Midbrain (tissue), 1 donor: ENCODE results near the gene GBX1.

ENCODE experiments used
- DNase-seq: peaks from one replicate; lab custom pipeline; 2025; lab: John Stamatoyannopoulos, UW

GBX1 gene

DNA sequence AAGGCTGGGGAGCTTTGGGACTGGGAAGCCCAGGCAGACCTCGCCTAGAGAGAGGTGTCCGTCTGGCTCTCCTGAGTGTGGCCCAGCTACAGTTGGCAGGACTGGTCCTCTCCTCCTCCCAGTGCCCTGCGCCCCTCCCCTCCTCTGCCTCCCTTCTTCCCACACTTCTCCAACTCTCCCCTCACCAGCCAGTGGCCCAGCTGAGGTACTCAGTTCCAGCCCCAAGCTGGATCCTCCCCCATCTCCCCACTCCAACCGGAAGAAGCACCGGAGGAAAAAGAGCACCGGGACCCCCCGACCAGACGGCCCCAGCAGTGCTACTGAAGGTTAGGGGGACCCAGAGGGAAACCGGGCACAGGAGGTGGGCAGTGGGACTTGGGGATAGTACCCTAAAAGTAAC lies 27.7 kb downstream of the GBX1 start:
- no peak for DNase-seq

DNA sequence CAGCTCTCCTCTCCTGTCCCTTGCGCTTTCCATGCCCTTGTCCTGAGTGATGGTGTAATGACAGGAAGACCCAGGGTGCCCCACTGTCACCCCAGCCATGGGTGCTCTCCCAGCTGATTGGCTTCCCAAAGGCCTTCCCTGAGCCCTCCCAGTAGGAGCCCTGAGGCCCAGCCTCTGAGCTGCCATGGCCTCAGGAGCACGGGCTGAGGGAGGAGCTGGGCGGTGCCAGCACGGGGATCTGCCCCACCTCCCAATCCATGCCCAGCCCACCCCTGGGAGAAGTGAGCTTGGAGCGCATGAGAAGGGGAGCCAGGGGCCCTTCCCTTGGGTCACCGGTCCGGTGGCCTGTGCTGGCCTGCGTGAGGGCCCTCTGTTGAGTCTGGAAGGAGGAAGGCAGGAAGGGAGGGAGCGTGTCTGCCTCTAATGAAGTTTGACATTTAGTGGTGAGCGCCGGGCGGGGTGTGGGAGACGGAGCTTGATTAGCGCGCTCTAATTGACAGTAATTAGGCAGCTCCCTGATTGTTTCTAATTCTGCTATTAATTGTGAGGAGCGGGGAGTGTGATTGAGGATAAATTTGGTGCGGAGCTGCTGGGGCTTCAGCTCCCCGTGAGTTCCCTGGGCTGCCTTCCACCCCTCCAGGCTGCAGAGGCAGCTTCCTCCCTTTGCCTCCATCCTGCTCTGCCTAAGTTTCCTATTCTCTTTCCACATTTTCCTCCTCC lies 28.3 kb downstream of the GBX1 start:
- DNase-seq, result no peak

DNA sequence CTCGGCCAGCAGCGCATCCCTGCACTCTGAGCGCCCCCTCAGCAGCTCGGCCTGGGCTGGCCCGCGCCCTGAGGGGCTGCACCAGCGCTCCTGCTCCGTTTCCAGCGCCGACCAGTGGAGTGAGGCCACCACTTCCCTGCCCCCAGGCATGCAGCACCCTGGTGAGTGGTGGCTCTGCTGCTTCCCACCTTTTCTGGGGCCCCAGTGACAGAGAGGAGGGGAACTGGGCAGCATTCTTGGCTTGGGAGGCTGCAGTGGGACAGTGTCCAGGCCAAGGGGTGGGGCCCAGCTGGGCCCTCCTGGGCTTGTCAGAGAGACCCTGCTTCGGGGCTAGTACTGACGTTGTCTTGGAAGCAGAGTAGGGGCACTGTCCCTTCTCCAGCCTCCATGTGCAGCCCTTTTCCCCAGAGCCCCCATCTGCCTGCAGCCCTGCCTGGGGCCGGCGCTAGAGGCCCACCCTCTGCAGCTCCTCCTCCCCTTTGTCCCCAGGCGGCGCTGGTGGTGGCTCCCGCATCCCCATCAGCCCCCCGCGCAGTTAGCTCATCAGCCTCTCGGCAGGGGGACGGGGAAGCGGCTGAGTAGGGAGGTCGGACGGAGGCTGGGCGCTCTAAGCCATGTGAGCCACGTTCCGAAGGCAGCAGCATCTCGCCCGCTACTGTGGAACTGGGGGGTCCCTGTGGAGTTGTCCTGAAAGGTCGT lies 29.2 kb downstream of the GBX1 start:
- no peak for DNase-seq

DNA sequence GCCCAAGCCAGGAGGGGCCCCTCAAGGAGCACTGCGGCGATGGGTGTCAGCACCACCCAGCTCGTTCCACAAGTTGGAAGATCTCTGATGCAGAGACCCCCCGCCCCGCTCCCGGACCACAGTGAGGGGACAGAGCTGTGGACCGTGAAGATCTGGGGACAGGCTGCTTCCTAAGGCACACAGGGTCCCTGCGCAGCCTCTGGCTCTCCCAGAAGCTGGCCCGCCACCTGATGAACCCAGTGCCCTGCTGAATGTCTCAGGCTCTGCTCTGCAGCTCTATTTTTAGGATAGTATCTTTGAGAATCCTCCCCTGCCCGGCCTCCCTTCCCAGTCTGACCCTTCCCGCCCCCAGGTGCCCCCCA lies 29.7 kb downstream of the GBX1 start:
- no peak for DNase-seq

DNA sequence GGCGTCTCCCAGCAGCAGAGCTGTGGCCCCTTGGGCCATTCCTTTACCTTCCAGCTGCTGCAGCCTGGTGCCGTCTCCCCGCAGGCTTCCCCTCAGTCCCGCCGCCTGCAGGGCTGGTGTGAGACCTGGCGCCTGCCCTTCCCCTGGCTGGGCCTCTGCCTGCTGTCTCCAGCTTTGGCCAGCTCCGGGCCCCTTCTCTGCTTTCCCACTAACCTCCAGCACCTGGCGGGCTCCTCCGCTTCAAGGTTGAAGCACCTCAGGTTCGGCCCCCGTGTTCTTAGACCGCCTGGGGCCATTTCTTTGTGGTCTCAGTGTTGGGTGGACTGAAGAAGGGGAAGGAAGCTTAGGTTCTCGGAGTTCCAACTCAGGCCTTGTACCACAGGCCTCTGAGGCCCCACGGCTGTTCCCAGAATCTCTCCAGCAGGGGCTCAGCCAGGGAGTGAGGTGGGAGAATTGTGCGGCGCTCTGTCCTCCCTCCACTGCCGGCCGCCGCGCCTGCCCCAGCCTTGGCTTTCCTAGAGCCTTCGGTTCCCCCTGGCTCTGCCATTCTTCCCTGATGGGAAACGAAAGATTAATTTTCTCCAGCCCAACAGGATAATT lies 30.3 kb downstream of the GBX1 start:
- DNase-seq, result no peak

DNA sequence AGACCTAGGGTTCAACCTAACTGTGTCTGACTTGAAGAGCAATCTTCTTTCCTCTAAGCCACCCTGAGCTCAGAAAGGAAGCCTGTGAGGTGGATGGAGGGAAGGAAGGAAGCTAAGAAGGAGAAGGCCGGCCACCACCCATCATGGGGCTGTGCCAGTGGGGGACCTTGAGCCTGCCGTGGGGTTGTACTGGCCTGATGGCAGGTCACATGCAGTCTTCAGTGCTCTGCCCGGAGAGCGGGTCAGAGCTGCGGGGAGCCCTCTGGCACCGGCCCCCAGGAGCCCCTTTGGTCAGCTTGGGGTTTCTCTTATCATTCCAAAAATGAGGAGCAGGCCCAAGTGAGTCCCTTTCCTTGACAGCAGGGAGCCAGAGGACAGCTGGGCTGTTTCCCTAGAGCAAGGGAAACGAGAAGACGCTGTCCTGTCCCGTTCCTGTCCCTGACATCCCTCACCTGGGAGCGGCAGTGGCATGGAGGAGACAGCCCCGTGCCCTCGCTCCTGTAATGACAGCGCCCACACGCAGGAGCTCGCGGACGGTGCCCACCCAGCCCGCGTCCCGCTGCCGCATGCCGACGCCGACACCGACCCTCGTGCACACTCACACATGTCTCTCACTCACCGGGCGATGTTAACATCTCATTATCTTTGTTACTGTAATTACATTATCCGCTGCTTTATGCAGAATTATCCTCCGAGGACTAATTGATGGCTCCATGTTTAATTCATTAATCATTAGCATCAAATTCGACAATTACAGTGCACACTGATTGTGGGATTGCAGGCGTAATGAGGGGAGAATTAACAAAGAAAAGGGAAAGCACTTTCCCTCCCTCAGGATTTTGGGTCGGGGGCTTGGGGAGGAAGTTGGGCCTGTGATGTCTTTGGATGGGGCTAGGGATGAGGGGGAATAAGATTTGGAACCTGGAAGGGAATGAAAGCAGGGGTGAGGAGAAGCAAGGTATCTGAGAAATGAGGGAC lies 31.3 kb downstream of the GBX1 start:
- DNase-seq, result no peak

DNA sequence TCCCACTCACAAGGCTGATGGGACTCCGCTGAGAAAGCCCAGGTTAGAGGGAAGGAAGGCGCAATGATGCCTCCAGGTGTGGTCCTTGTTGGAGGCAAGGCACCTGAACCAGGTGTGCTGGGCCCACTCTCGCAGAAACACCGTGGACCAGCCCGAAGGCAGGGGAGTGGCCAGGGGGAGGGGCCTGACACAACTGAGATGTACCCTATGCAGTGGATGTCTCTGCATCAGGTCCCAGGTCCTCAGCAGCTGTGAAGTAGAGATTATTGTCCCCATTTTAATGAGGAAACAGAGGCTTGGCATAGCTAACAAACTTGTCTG lies 32.0 kb downstream of the GBX1 start:
- DNase-seq, result no peak

DNA sequence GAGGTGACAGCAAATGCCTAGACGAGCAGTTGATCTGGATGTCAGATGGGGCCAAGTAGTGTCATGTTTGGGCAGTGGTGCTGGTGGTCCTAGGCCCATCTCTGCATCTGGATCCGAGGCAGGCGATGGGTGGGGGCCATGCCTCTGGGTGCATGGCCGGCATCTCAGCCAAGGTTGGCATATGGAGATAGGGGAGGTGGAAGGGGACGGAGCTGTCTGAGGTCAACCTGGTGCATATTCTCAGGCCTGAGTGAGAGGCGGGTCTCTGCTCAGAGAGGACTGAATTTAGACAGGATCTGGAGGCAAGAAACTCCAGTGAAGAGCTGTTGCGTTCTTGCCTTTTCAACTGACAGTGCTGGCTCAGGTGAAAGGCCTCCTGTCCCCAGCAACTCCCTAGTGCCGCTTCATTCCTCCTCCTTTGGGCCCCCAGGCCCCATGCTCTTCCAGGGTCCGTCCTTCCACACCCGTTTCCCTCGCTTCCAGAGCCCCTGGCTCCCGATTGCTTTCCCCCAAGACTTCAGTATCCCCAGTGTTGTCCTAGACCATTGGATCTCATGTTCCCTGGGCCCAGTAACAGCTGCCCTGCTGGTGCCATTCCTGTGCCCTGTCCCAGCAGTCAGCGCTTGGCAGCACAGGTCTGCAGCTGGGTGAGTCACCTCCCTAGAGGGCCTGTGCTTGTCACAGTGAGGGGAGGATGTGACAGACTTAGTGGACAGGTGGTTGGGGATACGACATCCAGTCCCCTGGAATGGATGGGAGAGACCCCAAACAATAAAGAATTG lies 32.6 kb downstream of the GBX1 start:
- no peak for DNase-seq

DNA sequence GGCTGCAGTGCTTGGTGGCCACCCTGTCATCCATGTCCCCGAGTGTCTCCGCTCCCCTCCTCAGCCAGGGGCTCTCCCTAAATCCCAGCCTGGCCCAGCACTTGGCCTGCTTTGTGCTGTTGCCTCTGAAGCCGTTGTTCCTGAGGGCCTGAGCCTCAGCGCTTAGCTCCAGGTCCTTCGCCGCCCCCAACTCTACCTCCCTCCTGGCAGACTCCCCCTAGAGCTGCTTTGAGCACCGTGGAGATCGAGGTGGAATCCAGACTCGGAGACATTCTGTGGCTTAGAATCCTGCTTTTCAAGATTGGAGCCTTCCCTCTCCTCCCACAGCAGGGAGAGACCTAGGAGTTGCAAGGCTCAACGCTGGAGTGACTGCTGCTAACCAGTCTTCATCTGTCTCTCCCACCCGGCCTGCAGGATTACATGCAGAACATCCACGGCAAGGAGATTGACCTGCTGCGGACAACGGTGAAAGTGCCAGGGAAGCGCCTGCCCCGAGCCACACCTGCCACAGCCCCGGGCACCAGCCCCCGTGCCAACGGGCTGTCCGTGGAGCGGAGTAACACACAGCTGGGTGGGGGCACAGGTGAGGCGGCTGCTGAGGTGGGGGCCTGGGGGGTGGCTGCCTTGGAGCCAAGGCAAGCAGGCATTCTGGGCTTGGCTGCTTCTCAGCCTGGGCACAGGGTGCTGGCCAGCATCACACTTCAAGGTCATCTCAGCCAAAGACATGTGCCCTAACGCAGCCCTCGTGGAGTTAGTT lies 33.3 kb downstream of the GBX1 start:
- no peak for DNase-seq

DNA sequence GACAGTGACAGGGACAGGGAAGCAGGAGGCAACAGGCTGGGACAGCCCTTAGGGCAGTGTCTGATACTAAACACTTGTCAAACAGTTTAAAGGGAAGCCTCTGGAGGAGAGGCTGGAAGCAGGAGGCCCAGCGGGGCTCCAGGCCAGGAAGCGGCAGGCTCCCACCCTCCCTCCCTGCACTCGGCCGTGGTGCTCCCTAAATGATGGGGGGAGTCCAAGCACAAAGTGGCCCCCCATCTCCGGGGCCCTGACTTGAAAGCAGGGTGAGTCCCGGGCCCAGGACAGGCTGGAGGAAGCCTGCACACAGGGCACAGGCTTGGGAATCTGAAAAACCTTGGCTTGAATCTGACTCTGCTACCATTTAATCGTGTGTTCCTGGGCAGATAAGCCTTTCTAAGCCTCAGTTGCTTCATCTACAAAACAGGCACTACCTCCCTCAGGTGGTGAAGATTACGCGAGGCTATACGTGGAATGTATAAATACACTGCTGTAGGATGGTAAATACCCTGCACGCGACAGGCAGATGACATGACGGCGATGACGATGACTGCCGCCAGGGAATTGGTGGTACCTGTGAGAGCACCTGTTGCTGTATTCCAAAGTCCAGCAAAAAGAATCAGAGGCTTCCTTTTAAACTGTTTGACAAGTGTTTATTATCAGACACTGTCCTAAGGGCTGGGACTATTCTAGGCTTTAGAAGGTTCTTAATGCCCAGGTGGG lies 34.1 kb downstream of the GBX1 start:
- DNase-seq, result no peak

DNA sequence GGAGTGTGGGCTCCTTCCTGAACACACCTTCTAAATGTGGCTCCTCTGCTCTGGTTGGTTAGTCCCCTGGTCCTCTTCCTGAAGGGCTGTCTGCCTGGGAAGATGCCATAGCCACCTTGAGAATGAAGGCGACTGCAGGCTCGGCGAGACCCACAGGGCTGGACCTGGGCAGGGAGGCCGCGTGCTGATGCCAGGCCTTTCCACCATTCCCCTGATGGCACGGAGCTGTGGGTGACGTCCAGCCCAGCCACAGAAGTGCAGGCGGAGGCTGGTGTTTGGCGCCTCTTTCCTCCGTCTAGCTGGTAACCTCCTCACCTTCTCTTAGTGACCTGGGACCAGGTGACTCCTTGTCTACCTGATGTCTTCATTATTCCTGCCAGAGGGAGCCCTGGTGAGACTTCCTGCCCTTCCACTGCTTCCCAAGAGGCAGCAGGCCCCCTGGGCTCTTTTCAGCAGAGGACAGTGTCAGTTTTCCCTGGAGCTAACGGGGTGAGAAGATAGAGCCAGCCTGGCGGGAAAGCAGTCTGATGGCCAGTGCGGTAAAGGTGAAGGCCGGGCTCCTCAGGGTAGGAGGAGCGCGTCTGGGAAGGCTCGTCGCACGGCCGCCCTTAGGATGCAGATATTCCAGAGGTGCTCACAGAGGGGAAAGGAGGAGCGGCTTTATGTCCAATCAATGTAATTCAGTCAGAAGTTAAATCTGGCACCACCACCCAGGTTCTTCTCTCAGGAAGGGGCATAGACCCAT lies 34.9 kb downstream of the GBX1 start:
- DNase-seq, result no peak

DNA sequence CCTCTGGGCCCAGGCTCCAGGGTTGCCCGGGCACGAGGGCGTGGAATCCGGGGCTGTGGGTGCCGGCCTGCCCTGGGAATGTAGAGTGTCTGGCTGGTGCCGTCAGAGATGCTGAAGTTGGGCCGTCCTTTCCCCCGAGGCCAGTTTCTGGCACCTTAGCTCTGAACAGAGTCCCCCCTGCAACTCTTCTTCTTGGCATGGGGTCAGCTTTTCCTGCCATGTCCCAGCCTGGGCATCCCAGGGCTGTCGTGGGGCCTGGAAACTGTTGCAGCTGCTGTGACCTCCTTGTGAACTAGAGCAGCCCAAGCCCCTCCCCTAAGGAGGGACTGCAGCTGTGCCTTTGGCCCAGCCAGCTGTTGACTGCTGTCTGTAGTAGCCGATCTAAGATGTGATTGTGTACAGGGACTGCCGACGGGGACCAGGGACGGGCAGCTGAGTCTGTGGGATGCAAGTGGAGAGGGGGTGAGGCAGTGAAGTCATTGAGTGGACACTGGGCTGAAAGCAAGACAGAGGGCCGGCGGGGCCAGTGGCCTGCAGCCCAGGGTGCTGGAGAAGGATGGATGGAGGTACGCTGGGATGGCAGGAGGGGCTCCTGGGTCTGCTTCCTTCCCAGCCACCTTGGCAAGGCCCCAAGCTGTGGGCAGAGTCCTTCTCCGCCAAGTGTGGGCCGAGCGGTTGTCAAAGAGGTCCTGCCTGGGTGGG lies 35.8 kb downstream of the GBX1 start:
- peak; percentile 54 for DNase-seq

DNA sequence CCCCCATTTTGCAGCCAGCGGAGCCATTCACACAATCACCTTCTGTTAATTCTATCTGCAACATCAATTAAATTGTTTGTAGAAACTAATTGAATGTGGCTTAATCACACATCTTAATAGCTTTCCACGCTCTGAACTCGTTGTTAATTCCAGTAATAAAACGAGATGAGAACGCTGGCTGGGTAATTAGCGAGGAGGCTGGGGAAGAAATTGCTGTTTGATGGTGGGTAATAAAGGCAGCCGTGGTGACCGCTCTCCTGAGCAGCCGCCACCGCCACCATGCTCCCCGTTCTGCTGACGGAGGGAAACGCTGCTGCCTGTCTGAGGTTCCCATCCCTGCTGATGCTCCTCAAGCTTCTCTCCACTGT lies 36.3 kb downstream of the GBX1 start:
- no peak for DNase-seq

DNA sequence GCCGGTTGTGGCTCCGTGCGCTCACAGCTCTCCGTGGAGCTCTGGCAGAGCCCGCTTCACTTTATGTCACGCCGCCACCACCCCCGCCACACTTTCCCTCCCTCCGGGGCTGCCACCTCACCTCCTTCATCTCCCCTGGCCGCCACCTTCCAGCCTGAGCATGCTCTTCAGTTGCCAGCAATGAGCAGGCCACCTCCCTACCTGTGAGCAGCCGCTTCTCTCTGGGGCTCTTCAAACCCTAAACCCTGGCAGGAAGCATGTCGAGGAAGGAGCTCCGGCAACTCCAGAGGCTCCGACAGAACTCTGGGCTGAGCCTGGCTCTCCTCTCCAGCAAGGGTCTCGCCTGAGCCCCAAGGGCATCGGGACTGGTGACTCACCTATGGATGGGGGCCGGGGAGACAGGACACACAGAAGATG lies 36.7 kb downstream of the GBX1 start:
- DNase-seq, result no peak

DNA sequence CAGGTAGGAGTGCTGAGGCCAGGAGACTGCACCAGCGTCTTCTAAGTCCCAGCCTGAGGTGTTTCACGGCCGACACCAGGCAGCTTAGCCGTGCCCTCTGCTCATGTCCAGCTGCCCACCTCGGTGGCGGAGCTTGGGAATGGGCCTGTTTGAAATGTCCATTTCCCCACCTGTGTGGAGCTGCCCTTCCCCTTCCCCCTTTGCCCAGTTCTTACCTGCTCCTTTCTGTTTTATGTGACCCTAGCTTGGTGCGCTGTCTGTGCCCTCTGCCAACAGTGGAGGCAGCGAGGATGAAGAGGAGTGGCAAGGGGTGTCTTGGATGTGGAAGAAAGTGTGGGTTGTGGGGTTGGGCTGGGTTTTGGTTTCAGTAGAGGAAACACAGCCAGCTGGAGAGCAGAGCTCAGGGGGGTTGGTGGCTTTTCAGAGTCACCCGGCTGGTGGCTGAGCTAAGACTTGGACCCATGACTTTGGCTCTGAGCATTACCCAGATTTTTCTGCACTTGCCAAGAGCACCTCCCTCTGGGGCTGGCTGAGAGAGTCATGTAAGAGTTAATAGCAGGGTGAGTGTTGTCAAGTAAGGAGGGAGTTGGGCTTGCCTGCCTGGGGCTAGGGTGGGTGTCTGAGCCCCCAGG lies 37.4 kb downstream of the GBX1 start:
- no peak for DNase-seq

DNA sequence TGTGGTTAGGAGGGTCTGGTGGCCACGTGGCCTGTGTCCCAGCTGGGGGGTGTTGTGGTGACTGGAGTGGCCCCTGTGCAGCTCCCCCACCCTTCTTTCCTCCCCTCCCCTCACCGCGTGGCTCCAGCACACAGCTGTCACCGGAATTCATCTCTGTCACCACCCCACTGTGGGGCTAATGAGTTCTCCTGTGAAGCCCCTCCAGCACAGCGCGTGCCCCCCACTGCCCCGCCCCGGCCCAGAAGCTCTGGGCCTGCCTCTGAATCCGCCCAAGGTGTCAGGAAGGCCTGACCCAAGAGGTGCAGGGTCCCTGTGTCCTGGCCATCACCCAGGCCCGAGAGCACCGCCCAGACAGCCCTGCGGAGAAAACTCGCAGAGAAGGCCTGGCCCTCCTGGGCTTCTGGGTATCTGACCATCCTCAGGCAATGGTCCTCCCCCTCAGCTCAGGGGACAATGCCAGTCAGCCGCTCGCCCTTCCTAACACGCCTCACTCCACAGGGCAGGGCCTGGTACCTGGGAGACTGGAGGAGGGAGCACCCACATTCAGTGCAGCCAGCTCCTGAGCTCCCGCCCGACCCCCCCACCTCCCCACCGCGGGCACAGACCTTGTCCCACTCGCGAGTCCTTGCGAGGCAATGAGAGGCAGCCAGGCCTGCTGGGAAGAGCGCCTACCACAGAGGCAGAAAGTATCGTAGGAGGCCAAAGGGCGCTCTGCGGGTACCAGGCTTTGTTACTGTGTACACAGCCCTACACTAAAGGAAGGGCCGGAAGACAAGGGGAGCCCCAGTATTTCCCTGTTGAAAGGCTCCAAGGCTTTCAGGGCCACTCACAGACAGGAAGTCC lies 38.2 kb downstream of the GBX1 start:
- no peak for DNase-seq

DNA sequence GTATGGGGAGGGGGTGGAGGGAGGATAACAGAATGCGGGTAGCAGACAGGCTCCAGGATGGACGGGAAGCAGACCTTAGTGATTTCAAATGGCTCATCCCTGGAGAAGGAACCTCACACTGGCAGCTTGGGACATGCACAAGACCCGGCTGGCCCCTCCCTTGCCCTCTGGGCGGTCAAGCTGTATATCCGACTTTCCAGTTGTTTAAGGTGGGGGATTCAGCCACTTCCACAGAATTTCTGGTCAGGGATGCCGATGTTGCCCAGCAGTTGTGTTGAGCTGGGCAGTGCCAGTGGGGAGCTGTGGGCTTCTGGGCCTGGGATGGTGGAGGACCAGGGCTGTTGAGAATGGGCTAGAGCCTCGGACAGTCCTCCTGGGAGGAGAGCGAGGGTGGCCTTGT lies 38.8 kb downstream of the GBX1 start:
- DNase-seq, result no peak

DNA sequence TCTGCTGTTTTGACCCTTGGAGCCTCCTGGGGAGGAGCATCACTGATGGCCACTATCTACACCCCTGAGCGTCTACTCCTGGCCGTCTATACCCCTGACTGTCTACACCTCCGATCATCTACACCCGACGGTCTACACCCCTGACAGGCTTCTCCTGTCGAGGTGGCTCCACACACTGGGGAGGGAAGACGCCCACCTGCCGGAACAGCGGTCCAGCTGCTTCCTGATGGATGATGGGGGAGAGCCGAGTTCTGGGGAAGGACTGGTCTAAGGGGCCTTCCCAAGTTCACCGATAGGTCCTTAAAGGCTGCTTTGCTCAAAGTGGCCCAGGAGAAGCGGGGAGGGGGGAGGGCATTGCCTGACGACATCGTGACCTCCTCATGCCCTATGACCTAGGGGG lies 39.4 kb downstream of the GBX1 start:
- no peak for DNase-seq
